CD14-positive monocyte (primary cell): ENCODE measurements around the gene SEMA6B. TPM values are rescaled to one million over a fixed set of nuclear protein-coding genes. Genes with fewer than 3 reads are reported as not detected.
A peak's percentile ranks its signal among the peaks of the same experiment; 100 is the strongest.

Experiments
- DNase-seq, 3 donors: peaks; one replicate each; pipeline ENCODE4 v3.0.0-alpha.2; 2011 to 2022
- H2AFZ ChIP-seq: 2 replicates; pipeline ENCODE4 v1.6.0; 2012; ENCODE audit warnings: mild to moderate bottlenecking, low read depth, low read length, inconsistent platforms; ENCODE audit not compliant: insufficient read depth, poor library complexity, severe bottlenecking
- H3K27ac ChIP-seq, 2 donors: 1 replicate in 1 of 2; 2 replicates in 1 of 2; pipeline ENCODE4 v1.5.1; 2012 to 2013; ENCODE audit warnings: low read length in 2 of 2, control low read depth in 1 of 2, inconsistent platforms in 1 of 2, low read depth in 1 of 2, mild to moderate bottlenecking in 1 of 2
- H3K27me3 ChIP-seq, 2 donors: one replicate each; pipeline versions ENCODE4 v1.6.0 to v1.6.1; 2011 to 2013; ENCODE audit warnings: low read length in 2 of 2; ENCODE audit not compliant: control insufficient read depth in 2 of 2, insufficient read depth in 2 of 2
- H3K36me3 ChIP-seq, 2 donors: replicated peaks in 1 of 2; 1 replicate in 1 of 2; 2 replicates in 1 of 2; pipeline versions ENCODE4 v1.5.1 to v1.6.1; 2012 to 2013; ENCODE audit warnings: low read length in 2 of 2, control low read depth in 1 of 2, inconsistent platforms in 1 of 2, mild to moderate bottlenecking in 1 of 2; ENCODE audit not compliant: insufficient read depth in 2 of 2, control insufficient read depth in 1 of 2
- H3K4me1 ChIP-seq, 2 donors: 1 replicate in 1 of 2; 2 replicates in 1 of 2; pipeline versions ENCODE4 v1.5.1 to v1.6.1; 2012 to 2013; ENCODE audit warnings: low read length in 2 of 2, control low read depth in 1 of 2, inconsistent platforms in 1 of 2, mild to moderate bottlenecking in 1 of 2, moderate library complexity in 1 of 2; ENCODE audit not compliant: insufficient read depth in 2 of 2, control insufficient read depth in 1 of 2
- H3K4me2 ChIP-seq: replicated peaks from 2 replicates; pipeline ENCODE3; 2012; ENCODE audit warnings: low read length, moderate library complexity, mild to moderate bottlenecking; ENCODE audit not compliant: poor library complexity, severe bottlenecking; ENCODE audit errors: extremely low read depth
- H3K4me3 ChIP-seq, 3 experiments: fragments of 200-600 bp in 1 of 3; sonication (generic) in 1 of 3; replicated peaks in 1 of 3; 1 replicate in 2 of 3; 2 replicates in 1 of 3; pipeline ENCODE4 v1.5.1; 2011 to 2013; ENCODE audit warnings: low read length in 3 of 3, mild to moderate bottlenecking in 3 of 3, control low read depth in 2 of 3, low read depth in 2 of 3, inconsistent platforms in 1 of 3, moderate library complexity in 1 of 3
- H3K79me2 ChIP-seq: 2 replicates; pipeline ENCODE4 v1.6.0; 2012; ENCODE audit warnings: mild to moderate bottlenecking, control low read depth, inconsistent platforms, low read length, moderate library complexity; ENCODE audit not compliant: insufficient read depth
- H3K9ac ChIP-seq: 2 replicates; pipeline ENCODE4 v1.6.0; 2017; ENCODE audit warnings: low read length, mild to moderate bottlenecking; ENCODE audit not compliant: insufficient read depth, poor library complexity, severe bottlenecking
- H3K9me3 ChIP-seq, 2 donors: replicated peaks in 1 of 2; 1 replicate in 1 of 2; 2 replicates in 1 of 2; pipeline versions ENCODE4 v1.5.1 to v1.6.1; 2012 to 2013; ENCODE audit warnings: low read length in 2 of 2, control low read depth in 1 of 2; ENCODE audit not compliant: control insufficient read depth in 1 of 2, insufficient read depth in 1 of 2
- H4K20me1 ChIP-seq: 2 replicates; pipeline ENCODE4 v1.6.0; 2012; ENCODE audit warnings: mild to moderate bottlenecking, low read length, control low read depth, moderate library complexity; ENCODE audit not compliant: insufficient read depth
- H3K27ac Mint-ChIP-seq, 7 donors: one replicate each; pipeline ENCODE4 v1.8.0; 2020; ENCODE audit warnings: mild to moderate bottlenecking in 7 of 7, mixed read lengths in 7 of 7, moderate library complexity in 6 of 7, inconsistent platforms in 2 of 7
- H3K27me3 Mint-ChIP-seq, 3 donors: one replicate each; pipeline ENCODE4 v1.8.0; 2021 to 2022; ENCODE audit warnings: low read depth in 3 of 3, mild to moderate bottlenecking in 3 of 3, mixed read lengths in 3 of 3, moderate library complexity in 3 of 3, inconsistent platforms in 1 of 3
- H3K36me3 Mint-ChIP-seq, 2 donors: one replicate each; pipeline ENCODE4 v1.8.0; 2020; ENCODE audit warnings: mixed read lengths in 2 of 2, inconsistent platforms in 1 of 2, mild to moderate bottlenecking in 1 of 2
- H3K4me1 Mint-ChIP-seq: one replicate; pipeline ENCODE4 v1.8.0; 2020; ENCODE audit warnings: mild to moderate bottlenecking, mixed read lengths
- H3K4me3 Mint-ChIP-seq, 2 donors: one replicate each; pipeline ENCODE4 v1.8.0; 2020; ENCODE audit warnings: mild to moderate bottlenecking in 2 of 2, mixed read lengths in 2 of 2, moderate library complexity in 1 of 2
- H3K9me3 Mint-ChIP-seq, 7 donors: one replicate each; pipeline ENCODE4 v1.8.0; 2020 to 2022; ENCODE audit warnings: mixed read lengths in 7 of 7, mild to moderate bottlenecking in 6 of 7, moderate library complexity in 6 of 7, inconsistent platforms in 2 of 7
- CTCF ChIP-seq: fragments of 200-600 bp; IDR thresholded peaks from one replicate; pipeline ENCODE4 v1.8.0; 2022; ENCODE audit warnings: antibody characterized with exemption, mild to moderate bottlenecking
- WGBS: methylation state at CpG from one replicate; pipeline ENCODE4 v1.1.5; 2013; ENCODE audit warnings: missing lambda C conversion rate; ENCODE audit not compliant: insufficient coverage; 5-methylcytosine and 5-hydroxymethylcytosine counted together
- intact Hi-C, 2 donors: fragments of 100-400 bp; cut with micrococcal nuclease; formaldehyde crosslinking; loops; one replicate each; pipeline versions ENCODE4 v1.15.0 to v1.15.1; 2023
- polyA plus RNA-seq, 3 donors: library from polyadenylated mRNA; depleted of rRNA in 1 of 3; unstranded in 2 of 3; stranded (reverse) in 1 of 3; fragments of 300-500 nt in 2 of 3; fragments of >200 nt in 1 of 3; fragmentation: Illumina TruSeq in 2 of 3; gene quantifications; 1 replicate in 2 of 3; 2 replicates in 1 of 3; pipeline ENCODE4 v1.2.3, GENCODE V29; 2012 to 2021

The SEMA6B gene
- polyA plus RNA-seq, 3 donors: 0.12 to 1.6 (median 0.87) TPM

GRCh38 chr19:4585556-4585955, 26.1 kb upstream of the SEMA6B start:
- Histone ChIP-seq H3K4me3 (no peak overlapping the region), H3K79me2 (no peaks in the 10 kb centered on the region), H4K20me1 (no peaks in the 10 kb centered on the region), H3K4me1 (peaks cover 10% of the 10 kb centered on the region in 2 donors), H3K4me2 (no peak overlapping the region), H3K27ac (no peak overlapping the region), H3K9me3 (peaks cover 0 to 15% of the 10 kb centered on the region in 2 donors), H3K9ac (no peak overlapping the region), H3K36me3 (no peaks in the 10 kb centered on the region), H2AFZ (no peak overlapping the region), H3K27me3 (peaks cover 35 to 60% of the 10 kb centered on the region in 2 donors)
- Mint-ChIP-seq H3K36me3 (peaks cover 3 to 4% of the 10 kb centered on the region in 2 donors), H3K27ac (no peak overlapping the region), H3K27me3 (peaks cover 67 to 77% (median 68%) of the 10 kb centered on the region in 3 donors), H3K4me1 (peaks cover 2% of the 10 kb centered on the region), H3K9me3 (peaks cover 0 to 11% (median 8%) of the 10 kb centered on the region in 7 donors), H3K4me3 (peak overlapping the region in 1 of 2 donors; percentile 69)
- no peak for DNase-seq
- intact Hi-C loops: no loop called here
- no peak for TF ChIP-seq CTCF
- WGBS: no CpG with 5 or more reads among the region's 1 CpG

- Histone ChIP-seq H4K20me1 (no peaks in the 10 kb centered on the region), H3K4me3 (peak overlapping the region in 1 of 3 experiments; percentile 8), H3K27me3 (peaks cover 41 to 67% of the 10 kb centered on the region in 2 donors), H3K9ac (peak overlapping the region; percentile 21), H3K4me2 (peak overlapping the region; percentile 29), H3K79me2 (no peaks in the 10 kb centered on the region), H3K27ac (no peak overlapping the region), H3K4me1 (peaks cover 10% of the 10 kb centered on the region in 2 donors), H3K9me3 (peaks cover 0 to 20% of the 10 kb centered on the region in 2 donors), H2AFZ (no peak overlapping the region), H3K36me3 (no peaks in the 10 kb centered on the region)
- WGBS: 2% methylated on average over 33 of the region's 45 CpGs
- Mint-ChIP-seq H3K9me3 (peaks cover 0 to 16% (median 8%) of the 10 kb centered on the region in 7 donors), H3K4me3 (peak overlapping the region in 1 of 2 donors; percentile 69), H3K27me3 (peaks cover 65 to 79% (median 71%) of the 10 kb centered on the region in 3 donors), H3K36me3 (peaks cover 3 to 4% of the 10 kb centered on the region in 2 donors), H3K27ac (no peak overlapping the region), H3K4me1 (peaks cover 2% of the 10 kb centered on the region)
- no peak for DNase-seq
- intact Hi-C loops: no loop called here
- no peak for TF ChIP-seq CTCF
These were observed 25.4 kb upstream of the SEMA6B start for GRCh38 chr19:4584670-4585460.
